ENCODE data around the gene GABPA.

DNA sequence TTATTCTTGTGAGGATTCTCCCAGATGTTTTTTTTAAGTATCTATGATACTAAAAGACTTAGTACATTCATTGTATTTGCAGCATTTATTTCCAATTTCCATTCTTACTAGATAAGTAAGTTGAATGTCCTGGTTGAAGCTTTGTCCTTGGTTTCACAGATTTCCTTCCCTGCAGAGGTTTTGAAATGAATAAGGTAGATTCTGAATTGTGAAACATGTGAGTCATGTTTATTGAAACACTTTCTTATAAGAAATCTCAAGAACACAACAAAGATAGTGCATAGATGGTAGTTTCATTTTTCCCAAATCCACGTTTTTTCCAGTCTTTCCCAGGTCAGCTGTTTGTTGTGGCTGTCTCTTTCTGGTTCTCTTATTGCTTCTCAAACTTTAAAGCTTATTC is 24.8 kb downstream of the GABPA start:
- TF ChIP-seq ZNF274 (IDR thresholded peaks at IDR 0.05; ENCODE audit: low read depth, low read length) (no peak), YY1 (IDR thresholded peaks at IDR 0.05; ENCODE audit: insufficient read depth, insufficient read length) (no peak), SUZ12 (IDR thresholded peaks at IDR 0.05; ENCODE audit: extremely low read depth, insufficient read depth, insufficient read length) (no peak)

All from NT2/D1 (cell line).